GM12872 (cell line): ENCODE measurements around the gene ADAMTS12.

Source experiments
- TF ChIP-seq, protein P1 (sequence below): IDR thresholded peaks from 3 replicates; pipeline ENCODE4 v1.5.1; 2011; ENCODE audit warnings: low read depth, mild to moderate bottlenecking, low read length, moderate library complexity; ENCODE audit not compliant: insufficient read depth

ADAMTS12 gene, protein sequence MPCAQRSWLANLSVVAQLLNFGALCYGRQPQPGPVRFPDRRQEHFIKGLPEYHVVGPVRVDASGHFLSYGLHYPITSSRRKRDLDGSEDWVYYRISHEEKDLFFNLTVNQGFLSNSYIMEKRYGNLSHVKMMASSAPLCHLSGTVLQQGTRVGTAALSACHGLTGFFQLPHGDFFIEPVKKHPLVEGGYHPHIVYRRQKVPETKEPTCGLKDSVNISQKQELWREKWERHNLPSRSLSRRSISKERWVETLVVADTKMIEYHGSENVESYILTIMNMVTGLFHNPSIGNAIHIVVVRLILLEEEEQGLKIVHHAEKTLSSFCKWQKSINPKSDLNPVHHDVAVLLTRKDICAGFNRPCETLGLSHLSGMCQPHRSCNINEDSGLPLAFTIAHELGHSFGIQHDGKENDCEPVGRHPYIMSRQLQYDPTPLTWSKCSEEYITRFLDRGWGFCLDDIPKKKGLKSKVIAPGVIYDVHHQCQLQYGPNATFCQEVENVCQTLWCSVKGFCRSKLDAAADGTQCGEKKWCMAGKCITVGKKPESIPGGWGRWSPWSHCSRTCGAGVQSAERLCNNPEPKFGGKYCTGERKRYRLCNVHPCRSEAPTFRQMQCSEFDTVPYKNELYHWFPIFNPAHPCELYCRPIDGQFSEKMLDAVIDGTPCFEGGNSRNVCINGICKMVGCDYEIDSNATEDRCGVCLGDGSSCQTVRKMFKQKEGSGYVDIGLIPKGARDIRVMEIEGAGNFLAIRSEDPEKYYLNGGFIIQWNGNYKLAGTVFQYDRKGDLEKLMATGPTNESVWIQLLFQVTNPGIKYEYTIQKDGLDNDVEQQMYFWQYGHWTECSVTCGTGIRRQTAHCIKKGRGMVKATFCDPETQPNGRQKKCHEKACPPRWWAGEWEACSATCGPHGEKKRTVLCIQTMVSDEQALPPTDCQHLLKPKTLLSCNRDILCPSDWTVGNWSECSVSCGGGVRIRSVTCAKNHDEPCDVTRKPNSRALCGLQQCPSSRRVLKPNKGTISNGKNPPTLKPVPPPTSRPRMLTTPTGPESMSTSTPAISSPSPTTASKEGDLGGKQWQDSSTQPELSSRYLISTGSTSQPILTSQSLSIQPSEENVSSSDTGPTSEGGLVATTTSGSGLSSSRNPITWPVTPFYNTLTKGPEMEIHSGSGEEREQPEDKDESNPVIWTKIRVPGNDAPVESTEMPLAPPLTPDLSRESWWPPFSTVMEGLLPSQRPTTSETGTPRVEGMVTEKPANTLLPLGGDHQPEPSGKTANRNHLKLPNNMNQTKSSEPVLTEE (N-terminal part only)

DNA sequence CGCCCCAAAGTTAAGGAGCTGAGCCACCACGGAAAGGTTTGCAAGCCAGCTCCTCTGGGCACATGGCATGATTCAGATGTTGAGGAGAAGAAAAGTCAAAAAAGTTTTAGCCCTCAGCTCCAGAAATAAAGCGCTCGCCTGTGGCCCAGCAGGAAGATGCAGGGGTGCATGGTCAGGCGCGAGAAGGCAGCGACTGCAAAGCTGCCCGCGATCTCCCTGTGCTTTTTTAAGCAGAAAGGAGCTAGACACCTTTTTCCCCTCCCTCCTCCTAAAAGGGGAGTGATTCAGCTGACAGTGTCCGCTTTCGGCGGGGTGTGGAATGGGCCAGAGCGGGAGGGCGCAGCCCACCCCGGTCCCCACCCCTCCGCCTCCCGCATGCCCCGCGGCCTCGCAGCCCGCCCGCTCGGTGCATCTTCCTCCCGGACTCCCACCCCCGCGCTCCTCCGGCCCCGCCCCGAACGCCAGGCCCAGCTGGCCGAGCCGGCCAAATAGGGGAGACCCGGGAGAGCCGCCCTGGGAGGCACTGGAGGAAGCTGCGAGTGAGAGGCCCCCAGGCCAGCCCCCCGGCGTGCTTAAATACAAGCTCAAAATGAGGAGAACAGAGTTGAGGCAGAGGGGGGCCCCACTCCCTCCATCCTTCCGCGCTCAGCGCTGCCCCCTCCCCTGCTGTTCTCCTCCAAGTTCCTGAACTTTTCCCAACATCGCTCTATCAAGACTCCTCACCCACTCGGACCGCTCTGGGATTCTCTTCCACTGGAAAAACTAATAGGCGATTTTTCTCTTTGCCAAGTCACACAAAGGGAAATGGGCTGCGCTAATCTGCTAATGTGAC, at the start of gene ADAMTS12:
ADAMTS12 (minus strand) TSS at position 203 of the 832 bp plus-strand sequence; CDS start at position 69, 134 bp downstream.
- TF ChIP-seq, protein P1, sequence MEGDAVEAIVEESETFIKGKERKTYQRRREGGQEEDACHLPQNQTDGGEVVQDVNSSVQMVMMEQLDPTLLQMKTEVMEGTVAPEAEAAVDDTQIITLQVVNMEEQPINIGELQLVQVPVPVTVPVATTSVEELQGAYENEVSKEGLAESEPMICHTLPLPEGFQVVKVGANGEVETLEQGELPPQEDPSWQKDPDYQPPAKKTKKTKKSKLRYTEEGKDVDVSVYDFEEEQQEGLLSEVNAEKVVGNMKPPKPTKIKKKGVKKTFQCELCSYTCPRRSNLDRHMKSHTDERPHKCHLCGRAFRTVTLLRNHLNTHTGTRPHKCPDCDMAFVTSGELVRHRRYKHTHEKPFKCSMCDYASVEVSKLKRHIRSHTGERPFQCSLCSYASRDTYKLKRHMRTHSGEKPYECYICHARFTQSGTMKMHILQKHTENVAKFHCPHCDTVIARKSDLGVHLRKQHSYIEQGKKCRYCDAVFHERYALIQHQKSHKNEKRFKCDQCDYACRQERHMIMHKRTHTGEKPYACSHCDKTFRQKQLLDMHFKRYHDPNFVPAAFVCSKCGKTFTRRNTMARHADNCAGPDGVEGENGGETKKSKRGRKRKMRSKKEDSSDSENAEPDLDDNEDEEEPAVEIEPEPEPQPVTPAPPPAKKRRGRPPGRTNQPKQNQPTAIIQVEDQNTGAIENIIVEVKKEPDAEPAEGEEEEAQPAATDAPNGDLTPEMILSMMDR: no peak

DNA sequence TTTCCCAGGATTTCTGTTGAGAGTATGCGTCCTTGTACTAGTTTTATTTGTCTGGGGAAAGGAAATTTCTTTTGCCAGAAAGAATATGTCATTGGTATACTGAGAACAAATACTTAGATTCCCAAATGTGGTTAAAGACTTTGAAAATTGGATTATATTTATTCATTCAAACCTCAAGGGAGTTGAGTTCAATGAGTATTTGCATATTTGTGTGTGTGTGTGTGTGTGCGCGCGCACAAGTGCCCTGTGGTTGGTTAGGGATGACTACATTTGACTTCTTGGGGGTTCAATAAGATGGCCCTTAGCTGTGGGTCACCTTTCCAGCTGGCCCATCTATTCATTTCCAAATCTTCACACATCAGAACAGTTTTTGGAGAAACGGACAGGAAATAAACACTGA, 49.3 kb upstream of the ADAMTS12 start:
- TF ChIP-seq, protein P1: no peak

DNA sequence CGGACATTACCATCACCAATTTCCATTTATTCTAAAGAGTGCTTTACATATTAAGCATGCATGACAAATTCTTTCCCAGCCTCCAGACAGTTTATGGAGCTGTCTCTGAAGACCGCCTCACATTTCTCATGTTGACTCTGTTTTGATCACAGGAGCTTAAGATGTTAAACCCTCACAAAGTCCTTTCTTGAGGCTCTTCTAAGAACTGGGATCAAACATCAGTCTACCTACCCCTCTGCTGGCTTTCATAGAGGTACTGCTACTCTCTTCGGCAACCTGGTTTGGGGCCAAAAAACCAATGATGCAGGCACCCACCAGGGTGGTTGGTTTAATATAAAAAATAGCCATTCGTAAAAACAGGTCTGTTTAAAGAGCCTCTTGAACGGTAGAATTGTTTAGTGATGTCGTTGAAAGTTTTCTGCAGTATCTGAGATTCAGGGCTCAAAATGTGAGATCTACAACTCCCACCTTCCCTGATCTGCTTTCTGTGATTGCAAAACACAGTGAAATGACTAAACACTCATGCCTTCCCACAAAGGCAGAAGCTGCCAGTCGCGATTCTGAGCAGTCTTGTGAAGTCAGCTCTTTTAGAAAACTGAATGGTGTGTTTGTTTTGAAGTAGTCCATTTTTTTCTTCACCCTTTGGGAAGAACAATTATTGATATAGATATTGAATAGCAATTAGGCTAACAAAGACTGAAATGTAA, 47.9 kb upstream of the ADAMTS12 start:
- TF ChIP-seq, protein P1: no peak

DNA sequence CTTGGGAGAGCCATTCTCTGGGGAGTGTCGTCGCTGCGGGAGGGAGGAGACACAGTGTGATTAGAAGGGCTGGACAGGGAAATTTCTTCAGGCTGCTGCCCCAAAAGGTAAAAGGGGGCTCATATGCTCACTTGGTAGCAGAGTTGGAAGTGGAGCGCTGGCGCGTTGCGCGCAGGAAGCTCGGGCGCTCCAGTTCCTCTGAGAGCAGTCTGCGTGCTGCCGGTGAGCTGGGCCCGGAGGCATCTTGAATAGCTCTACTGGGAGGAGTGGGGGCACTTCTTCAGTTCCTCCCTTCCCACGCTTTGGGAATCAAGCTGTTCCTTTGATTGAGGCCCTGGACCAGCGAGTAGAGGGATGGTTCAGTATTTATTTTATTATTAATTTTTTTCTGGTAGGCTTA, 47.1 kb upstream of the ADAMTS12 start:
- TF ChIP-seq, protein P1: no peak

DNA sequence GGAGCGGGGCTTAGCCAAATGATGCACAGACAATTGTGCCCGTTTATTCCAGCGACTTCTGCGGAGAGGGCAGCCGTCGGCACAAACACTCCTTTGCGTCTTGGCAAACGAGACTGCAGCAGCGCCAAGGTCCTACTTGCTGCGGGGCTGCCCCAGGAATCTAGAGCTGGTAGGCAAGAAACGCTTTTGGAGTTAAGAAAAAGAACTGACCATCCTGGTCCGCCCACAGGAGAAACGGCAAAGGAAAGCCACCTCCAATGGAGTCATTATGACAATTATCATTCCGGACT, 46.7 kb upstream of the ADAMTS12 start:
- TF ChIP-seq, protein P1: no peak

DNA sequence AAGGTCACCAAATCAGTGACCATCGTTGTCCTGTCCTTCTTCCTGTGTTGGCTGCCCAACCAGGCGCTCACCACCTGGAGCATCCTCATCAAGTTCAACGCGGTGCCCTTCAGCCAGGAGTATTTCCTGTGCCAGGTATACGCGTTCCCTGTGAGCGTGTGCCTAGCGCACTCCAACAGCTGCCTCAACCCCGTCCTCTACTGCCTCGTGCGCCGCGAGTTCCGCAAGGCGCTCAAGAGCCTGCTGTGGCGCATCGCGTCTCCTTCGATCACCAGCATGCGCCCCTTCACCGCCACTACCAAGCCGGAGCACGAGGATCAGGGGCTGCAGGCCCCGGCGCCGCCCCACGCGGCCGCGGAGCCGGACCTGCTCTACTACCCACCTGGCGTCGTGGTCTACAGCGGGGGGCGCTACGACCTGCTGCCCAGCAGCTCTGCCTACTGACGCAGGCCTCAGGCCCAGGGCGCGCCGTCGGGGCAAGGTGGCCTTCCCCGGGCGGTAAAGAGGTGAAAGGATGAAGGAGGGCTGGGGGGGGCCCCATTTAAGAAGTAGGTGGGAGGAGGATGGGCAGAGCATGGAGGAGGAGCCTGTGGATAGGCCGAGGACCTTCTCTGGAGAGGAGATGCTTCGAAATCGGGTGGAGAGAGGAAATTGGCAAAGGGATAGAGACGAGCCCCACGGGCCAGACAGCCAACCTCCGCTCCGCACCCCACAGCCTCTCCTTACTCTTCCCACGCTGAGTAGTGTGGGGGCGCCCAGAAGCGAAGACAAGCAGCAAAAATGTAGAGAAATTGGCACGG, 46.1 kb upstream of the ADAMTS12 start:
- TF ChIP-seq, protein P1: no peak
